Nephron (organoid): ENCODE data around the gene SLC28A3.
A peak's percentile ranks its signal among the peaks of the same experiment; 100 is the strongest.

Experiments used
- H3K27ac Mint-ChIP-seq, 3 experiments: 2 replicates each; pipeline ENCODE4 v1.8.0; 2020; ENCODE audit warnings: mixed read lengths in 3 of 3, mild to moderate bottlenecking in 2 of 3, moderate library complexity in 1 of 3
- H3K27me3 Mint-ChIP-seq: 2 replicates; pipeline ENCODE4 v1.8.0; 2021; ENCODE audit warnings: low read depth, mild to moderate bottlenecking, moderate library complexity, mixed read lengths
- H3K36me3 Mint-ChIP-seq: 2 replicates; pipeline ENCODE4 v1.8.0; 2020; ENCODE audit warnings: low read depth, mixed read lengths
- H3K4me1 Mint-ChIP-seq: 2 replicates; pipeline ENCODE4 v1.8.0; 2020; ENCODE audit warnings: mixed read lengths
- H3K4me3 Mint-ChIP-seq, 3 experiments: 2 replicates each; pipeline ENCODE4 v1.8.0; 2020; ENCODE audit warnings: mild to moderate bottlenecking in 3 of 3, mixed read lengths in 3 of 3, moderate library complexity in 2 of 3
- H3K9me3 Mint-ChIP-seq: 2 replicates; pipeline ENCODE4 v1.8.0; 2020; ENCODE audit warnings: mixed read lengths
- TF ChIP-seq, protein P1 (sequence below), 3 experiments: fragments of 200-600 bp; sonication (generic); IDR thresholded peaks; one replicate each; pipeline ENCODE4 v1.5.0; 2021; ENCODE audit warnings: antibody characterized with exemption in 3 of 3; ENCODE audit not compliant: unreplicated experiment in 3 of 3

SLC28A3 gene

DNA sequence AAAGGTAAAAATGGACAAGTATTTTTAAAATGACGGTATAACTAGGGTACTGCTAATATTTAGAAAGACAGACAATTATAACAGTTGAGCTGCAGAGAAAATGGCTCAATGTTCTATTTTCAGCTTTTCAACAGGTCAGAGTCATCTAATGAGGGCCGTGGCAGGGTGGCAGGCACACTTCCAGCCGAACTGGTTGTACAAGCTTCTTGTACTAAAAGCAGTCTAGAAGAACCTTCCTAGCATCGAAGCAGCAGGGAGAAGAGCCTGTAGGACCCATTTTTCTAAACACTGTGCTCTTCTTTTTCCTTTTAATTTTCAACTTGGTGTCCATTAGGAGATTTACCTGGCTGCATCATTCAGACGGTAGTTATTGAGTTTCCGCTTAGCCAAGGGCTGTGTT is 85.6 kb downstream of the SLC28A3 start:
- Mint-ChIP-seq H3K36me3 (no peaks in the 10 kb centered on the region), H3K27ac (peak overlapping the region in 1 of 3 experiments; percentile 47), H3K27me3 (peaks cover 5% of the 10 kb centered on the region), H3K4me3 (no peak overlapping the region), H3K9me3 (no peaks in the 10 kb centered on the region), H3K4me1 (peaks cover 7% of the 10 kb centered on the region)
- TF ChIP-seq, protein P1, sequence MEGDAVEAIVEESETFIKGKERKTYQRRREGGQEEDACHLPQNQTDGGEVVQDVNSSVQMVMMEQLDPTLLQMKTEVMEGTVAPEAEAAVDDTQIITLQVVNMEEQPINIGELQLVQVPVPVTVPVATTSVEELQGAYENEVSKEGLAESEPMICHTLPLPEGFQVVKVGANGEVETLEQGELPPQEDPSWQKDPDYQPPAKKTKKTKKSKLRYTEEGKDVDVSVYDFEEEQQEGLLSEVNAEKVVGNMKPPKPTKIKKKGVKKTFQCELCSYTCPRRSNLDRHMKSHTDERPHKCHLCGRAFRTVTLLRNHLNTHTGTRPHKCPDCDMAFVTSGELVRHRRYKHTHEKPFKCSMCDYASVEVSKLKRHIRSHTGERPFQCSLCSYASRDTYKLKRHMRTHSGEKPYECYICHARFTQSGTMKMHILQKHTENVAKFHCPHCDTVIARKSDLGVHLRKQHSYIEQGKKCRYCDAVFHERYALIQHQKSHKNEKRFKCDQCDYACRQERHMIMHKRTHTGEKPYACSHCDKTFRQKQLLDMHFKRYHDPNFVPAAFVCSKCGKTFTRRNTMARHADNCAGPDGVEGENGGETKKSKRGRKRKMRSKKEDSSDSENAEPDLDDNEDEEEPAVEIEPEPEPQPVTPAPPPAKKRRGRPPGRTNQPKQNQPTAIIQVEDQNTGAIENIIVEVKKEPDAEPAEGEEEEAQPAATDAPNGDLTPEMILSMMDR (IDR thresholded peaks at IDR 0.05; ENCODE audit: unreplicated experiment in 3 of 3), result no peak

DNA sequence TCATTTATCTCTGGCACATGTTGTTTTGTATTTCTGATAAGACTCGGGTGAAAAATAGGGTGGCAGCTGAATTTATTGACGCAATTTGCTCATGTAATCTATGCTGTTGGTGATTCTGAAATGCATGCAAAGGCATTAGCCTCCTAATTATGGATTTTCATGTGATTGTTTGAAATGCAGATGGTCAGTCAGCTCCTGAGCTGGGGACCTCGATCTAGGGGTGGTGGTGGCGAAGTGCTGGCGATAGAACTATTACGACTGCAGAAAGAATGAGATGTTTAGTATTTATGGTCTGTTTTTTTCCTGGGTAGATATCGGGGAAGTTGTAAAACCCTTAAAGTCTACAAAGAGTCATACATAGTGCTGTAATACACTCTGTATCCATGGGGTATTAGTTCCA is 88.6 kb downstream of the SLC28A3 start:
- H3K4me3 Mint-ChIP-seq, result no peak overlapping the region
- H3K4me1 Mint-ChIP-seq, result peaks cover 10% of the 10 kb centered on the region
- H3K27me3 Mint-ChIP-seq, result no peaks in the 10 kb centered on the region
- H3K36me3 Mint-ChIP-seq, result peaks cover 3% of the 10 kb centered on the region
- no peaks in the 10 kb centered on the region for H3K9me3 Mint-ChIP-seq
- H3K27ac Mint-ChIP-seq, result no peak overlapping the region
- TF ChIP-seq, protein P1 (IDR thresholded peaks at IDR 0.05; ENCODE audit: unreplicated experiment in 3 of 3), result no peak

DNA sequence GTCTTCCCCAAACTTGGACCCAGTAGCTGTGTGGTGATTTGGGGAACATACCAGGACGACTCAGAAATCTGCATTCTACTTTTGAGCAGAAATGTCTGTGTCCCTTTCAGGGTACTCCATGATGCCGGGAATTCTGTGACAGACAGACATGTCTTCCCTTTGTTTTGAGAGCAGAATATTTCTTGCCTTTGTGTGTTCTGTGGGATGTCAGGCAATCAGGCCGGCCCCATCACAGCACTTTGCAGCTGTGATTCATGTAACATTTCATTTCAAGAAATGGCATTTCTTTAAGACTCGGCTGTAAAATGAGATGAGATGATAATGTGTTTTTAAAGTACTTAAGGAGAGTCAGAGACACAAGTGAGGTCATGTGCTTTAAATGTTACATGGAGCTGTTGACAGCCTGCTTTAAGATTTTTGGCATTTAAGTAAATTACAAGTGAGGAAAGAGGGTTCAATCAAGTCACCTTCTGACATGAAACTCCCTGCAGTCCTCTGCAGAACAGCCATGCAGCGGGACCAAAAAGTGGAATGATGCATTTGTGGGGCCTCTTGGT is 98.7 kb downstream of the SLC28A3 start:
- no peaks in the 10 kb centered on the region for H3K27me3 Mint-ChIP-seq
- peaks cover 16% of the 10 kb centered on the region for H3K9me3 Mint-ChIP-seq
- H3K27ac Mint-ChIP-seq, result peak overlapping the region in 2 of 3 experiments; percentile 9 to 49
- TF ChIP-seq, protein P1 (IDR thresholded peaks at IDR 0.05; ENCODE audit: unreplicated experiment in 3 of 3), result no peak
- no peak overlapping the region for H3K4me3 Mint-ChIP-seq
- peaks cover 14% of the 10 kb centered on the region for H3K4me1 Mint-ChIP-seq
- H3K36me3 Mint-ChIP-seq, result no peaks in the 10 kb centered on the region

DNA sequence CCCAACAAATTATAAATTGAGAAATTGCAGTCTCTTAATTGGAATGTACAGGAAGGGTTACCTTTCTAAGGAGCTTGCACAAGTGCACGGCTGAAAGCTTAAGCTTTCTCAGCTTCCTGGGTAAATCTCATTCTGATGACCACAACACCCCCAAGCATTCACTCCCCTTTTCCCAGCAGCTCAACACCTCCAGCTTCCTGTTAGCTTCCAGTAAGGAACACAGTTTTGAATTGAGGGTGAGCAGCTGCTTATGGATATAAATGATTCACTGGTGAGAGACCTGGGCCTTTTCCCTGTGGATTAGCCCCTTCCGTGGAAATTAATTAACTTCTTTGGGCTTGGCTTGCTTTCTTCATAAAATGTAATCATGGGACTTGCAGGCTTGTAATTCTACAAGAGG is 101.2 kb downstream of the SLC28A3 start:
- peaks cover 14% of the 10 kb centered on the region for H3K4me1 Mint-ChIP-seq
- no peaks in the 10 kb centered on the region for H3K36me3 Mint-ChIP-seq
- TF ChIP-seq, protein P1 (IDR thresholded peaks at IDR 0.05; ENCODE audit: unreplicated experiment in 3 of 3), result no peak
- no peak overlapping the region for H3K27ac Mint-ChIP-seq
- H3K9me3 Mint-ChIP-seq, result peaks cover 17% of the 10 kb centered on the region
- H3K4me3 Mint-ChIP-seq, result no peak overlapping the region
- no peaks in the 10 kb centered on the region for H3K27me3 Mint-ChIP-seq

DNA sequence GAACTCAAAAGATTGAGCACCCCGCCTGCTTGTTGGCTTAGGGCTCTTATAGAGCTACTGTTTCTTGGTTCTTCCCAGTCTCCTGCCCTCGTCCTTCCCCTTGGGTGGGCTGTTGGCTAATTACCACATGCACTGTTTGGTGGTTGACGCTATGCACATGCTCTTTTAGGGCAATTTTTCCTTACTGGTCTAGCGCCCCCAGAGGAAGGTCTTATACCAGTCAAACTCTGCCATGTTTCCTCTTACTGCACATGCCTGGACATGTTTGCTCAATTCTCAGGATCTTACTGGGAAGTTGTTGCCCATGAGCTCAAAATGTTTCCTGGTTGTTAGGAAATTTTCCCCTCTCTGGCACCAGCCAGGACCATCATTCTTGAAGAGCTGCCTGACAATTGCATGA is 101.9 kb downstream of the SLC28A3 start:
- TF ChIP-seq, protein P1 (IDR thresholded peaks at IDR 0.05; ENCODE audit: unreplicated experiment in 3 of 3), result no peak
- Mint-ChIP-seq H3K9me3 (peaks cover 17% of the 10 kb centered on the region), H3K4me1 (peaks cover 14% of the 10 kb centered on the region), H3K27ac (no peak overlapping the region), H3K4me3 (no peak overlapping the region), H3K36me3 (no peaks in the 10 kb centered on the region), H3K27me3 (no peaks in the 10 kb centered on the region)

DNA sequence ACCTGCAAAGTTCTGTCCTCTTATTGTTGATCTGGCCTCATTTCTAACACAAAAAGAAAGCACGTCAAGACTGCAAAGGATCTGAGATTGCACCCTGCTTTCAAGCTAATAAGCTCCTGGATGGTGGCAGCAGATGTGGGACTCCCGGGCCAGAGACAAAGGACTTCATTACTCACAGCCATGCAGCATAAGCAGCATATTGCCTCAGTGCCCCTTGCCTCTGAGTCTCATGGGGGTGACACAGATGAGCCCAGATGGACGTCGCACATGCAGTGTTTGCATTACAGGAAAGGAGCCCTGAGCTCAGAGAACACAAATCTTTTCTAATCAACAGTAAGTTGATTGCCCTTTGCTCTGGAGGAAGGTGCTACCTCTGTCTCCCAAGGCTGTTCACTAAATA is 105.0 kb downstream of the SLC28A3 start:
- H3K4me3 Mint-ChIP-seq, result no peak overlapping the region
- TF ChIP-seq, protein P1 (IDR thresholded peaks at IDR 0.05; ENCODE audit: unreplicated experiment in 3 of 3), result no peak
- no peak overlapping the region for H3K27ac Mint-ChIP-seq
- no peaks in the 10 kb centered on the region for H3K27me3 Mint-ChIP-seq
- peaks cover 22% of the 10 kb centered on the region for H3K4me1 Mint-ChIP-seq
- H3K36me3 Mint-ChIP-seq, result no peaks in the 10 kb centered on the region
- H3K9me3 Mint-ChIP-seq, result peaks cover 17% of the 10 kb centered on the region
